Activated naive CD8-positive, alpha-beta T cell treated with anti-CD3 and anti-CD28 coated beads for 36 hours (primary cell): ENCODE results near the gene TBC1D22A. TPM values are rescaled to one million over a fixed set of nuclear protein-coding genes. Genes with fewer than 3 reads are reported as not detected.

ENCODE experiments used
- DNase-seq: peaks from one replicate; pipeline ENCODE4 v3.0.0; 2021
- H3K27ac Mint-ChIP-seq: one replicate; pipeline ENCODE4 v1.8.0; 2022; ENCODE audit warnings: mild to moderate bottlenecking, moderate library complexity, mixed read lengths
- H3K27me3 Mint-ChIP-seq: one replicate; pipeline ENCODE4 v1.8.0; 2022; ENCODE audit warnings: mild to moderate bottlenecking, mixed read lengths
- H3K36me3 Mint-ChIP-seq: one replicate; pipeline ENCODE4 v1.8.0; 2021; ENCODE audit warnings: mild to moderate bottlenecking, mixed read lengths
- H3K4me1 Mint-ChIP-seq: one replicate; pipeline ENCODE4 v1.8.0; 2021; ENCODE audit warnings: mixed read lengths
- H3K4me3 Mint-ChIP-seq: one replicate; pipeline ENCODE4 v1.8.0; 2022; ENCODE audit warnings: mild to moderate bottlenecking, moderate library complexity, mixed read lengths
- H3K9me3 Mint-ChIP-seq: one replicate; pipeline ENCODE4 v1.8.0; 2022; ENCODE audit warnings: mixed read lengths
- total RNA-seq, 2 experiments: library from RNA; stranded (reverse); gene quantifications; one replicate each; pipeline ENCODE4 v1.2.3, GENCODE V29; 2021

Gene TBC1D22A
- total RNA-seq, 2 experiments from 2014 or later, result 42.1 to 42.4 TPM

DNA sequence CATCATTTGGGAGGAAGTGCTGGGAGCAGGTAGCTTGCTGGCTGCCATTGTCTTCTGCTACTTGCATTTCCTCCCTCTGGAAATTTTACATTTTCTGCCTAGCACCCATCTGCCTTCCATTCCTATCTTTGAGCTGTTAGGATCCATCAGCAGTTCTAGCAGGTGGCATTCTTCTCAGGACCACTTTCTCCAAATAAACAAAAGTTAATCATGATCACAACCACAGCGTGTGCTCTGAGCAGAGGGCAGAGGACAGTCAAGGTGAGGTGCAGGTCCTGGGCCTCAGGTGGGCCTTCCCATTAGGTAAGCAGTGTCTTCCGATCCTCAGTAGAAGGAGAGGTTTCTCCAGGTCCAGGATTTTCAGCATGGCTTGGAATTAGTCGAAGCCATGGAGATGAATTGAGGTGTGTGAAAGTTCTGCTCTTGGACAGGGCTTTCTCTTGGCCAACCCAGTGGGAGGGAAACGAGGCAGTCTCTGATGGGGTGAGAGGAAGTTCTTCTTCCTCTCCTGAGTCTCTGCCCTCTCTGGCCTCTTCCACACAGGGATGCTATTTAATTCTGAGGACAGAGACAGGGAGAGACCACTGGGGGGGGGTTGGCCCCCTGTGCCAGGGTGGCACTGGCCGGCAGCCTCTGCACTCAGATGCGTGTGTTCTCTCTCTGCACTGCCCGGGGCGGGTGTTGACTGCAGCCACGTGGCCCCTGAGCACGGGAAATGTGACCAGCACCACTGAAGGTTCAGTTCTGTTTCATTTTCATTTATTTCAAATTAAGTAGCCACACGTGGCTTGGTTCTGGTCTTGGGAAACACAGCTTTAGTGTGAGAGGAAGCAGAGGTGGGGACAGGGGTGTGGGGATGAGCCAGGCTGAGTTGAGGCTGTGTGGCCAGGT lies 170.8 kb downstream of the TBC1D22A start:
- peak overlapping the region; percentile 5 for H3K27ac Mint-ChIP-seq
- peaks cover 4% of the 10 kb centered on the region for H3K36me3 Mint-ChIP-seq
- no peaks in the 10 kb centered on the region for H3K27me3 Mint-ChIP-seq
- H3K9me3 Mint-ChIP-seq, result no peaks in the 10 kb centered on the region
- no peak overlapping the region for H3K4me3 Mint-ChIP-seq
- no peak for DNase-seq
- peaks cover 25% of the 10 kb centered on the region for H3K4me1 Mint-ChIP-seq

DNA sequence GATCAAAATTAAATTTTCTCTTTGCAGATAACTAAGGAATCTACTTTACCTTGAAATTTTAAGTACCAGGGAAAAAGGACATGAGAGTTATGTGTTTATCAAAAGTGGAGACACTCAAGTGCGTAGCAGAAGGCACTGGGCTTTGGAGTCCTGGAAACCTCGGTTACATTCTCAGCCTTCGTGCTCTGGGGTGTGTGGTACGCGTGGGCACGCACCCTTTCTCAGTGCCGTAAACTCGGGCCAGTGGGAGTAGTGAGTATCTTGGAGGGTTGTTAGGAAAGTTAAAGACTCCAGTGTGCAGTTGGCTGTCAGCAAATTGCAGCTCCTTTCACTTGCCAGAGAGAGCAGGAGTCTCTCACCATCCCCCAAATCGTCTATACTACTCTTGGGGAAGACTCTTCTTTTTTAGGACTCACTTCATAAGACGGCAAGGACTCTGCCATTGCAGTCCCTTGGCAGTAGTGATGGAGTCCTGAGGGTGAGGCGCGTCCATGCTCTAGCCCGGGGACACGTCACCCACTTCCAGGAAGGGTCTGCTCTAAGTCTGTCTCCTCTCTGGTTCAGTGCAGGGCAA lies 171.8 kb downstream of the TBC1D22A start:
- H3K27ac Mint-ChIP-seq, result peak overlapping the region; percentile 58
- H3K36me3 Mint-ChIP-seq, result peaks cover 4% of the 10 kb centered on the region
- DNase-seq, result no peak
- H3K4me3 Mint-ChIP-seq, result no peak overlapping the region
- no peaks in the 10 kb centered on the region for H3K27me3 Mint-ChIP-seq
- H3K9me3 Mint-ChIP-seq, result no peaks in the 10 kb centered on the region
- H3K4me1 Mint-ChIP-seq, result peaks cover 25% of the 10 kb centered on the region

DNA sequence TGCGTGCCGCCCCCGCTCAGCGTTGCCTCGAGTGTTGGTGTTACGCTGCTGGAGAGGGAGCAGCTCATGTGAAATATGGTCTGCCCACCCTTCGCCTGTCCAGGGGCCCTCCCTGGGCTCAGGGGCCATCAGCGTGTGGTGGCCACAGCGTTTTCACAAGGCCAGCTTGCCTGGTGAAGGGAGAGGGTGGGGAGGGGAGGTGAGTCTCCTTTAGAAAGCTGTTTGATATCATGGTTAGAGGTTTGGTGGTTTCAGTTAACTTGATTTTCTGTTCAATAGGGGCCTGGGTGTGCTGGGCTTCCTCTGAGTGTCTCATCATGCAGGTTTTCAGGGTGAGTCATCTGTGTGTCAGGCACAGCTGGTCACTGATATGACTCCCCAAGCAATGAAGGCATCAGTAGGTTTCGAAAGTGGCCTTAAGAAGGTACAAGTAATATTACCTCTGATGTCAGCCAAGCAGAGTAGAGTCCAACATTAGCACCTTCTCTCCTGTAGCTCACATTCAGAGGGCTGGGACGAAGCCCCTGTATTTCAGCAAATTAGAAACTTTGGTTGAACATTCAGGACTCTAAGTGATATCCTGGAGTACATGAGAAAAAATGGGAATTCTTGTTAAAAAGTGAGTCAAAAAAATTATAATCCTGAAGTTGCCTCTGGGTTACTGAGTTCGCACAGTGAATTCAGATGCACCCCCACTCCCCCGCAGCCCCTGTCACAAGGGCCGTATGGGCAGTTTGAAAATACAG lies 172.5 kb downstream of the TBC1D22A start:
- Mint-ChIP-seq H3K27ac (peak overlapping the region; percentile 58), H3K9me3 (no peaks in the 10 kb centered on the region), H3K36me3 (peaks cover 9% of the 10 kb centered on the region), H3K4me1 (peaks cover 25% of the 10 kb centered on the region), H3K27me3 (no peaks in the 10 kb centered on the region), H3K4me3 (no peak overlapping the region)
- peak; percentile 26 for DNase-seq

DNA sequence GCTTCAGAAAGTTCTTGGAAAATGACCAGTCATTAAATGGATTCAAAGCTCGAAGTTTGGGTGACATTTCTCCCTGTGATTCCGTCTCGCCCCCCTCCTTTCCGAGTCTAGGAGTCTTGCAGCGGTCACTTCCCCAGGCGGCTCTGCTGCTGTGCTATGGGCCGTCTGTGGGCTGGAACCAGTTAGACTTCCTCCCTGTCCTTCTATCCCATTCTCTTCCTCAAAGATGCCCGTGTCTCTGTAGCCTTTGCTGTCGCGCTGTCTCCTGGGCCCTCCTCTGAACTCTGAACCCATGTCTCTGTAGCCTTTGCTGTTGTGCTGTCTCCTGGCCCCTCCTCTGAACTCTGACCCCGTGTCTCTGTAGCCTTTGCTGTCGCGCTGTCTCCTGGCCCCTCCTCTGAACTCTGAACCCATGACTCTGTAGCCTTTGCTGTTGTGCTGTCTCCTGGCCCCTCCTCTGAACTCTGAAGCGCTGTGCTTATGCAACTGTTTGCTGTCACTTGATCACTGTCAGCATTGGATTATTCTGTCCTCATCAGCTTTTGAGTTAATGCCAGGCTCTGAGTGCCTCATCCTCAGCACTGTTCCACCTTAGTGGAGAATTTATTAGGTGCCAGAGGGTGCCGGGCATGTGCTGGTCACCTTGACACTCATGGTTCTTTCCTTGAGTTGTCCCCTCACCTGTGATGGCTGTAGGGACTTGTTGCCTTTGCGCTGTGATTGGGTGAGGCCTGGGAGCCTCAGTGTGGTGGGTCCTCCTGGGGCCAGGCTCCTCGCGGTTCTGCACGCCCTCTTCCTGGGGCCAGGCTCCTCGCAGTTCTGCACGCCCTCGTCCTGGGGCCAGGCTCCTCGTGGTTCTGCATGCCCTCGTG lies 173.3 kb downstream of the TBC1D22A start:
- Mint-ChIP-seq H3K27me3 (no peaks in the 10 kb centered on the region), H3K4me3 (no peak overlapping the region), H3K4me1 (peaks cover 23% of the 10 kb centered on the region), H3K36me3 (peaks cover 9% of the 10 kb centered on the region), H3K27ac (no peak overlapping the region), H3K9me3 (no peaks in the 10 kb centered on the region)
- no peak for DNase-seq

- H3K4me3 Mint-ChIP-seq, result no peak overlapping the region
- no peak for DNase-seq
- H3K36me3 Mint-ChIP-seq, result peaks cover 9% of the 10 kb centered on the region
- H3K27me3 Mint-ChIP-seq, result no peaks in the 10 kb centered on the region
- H3K27ac Mint-ChIP-seq, result no peak overlapping the region
- H3K4me1 Mint-ChIP-seq, result peaks cover 23% of the 10 kb centered on the region
- H3K9me3 Mint-ChIP-seq, result no peaks in the 10 kb centered on the region
Measured at GRCh38 chr22:46936378-46936903, 174.0 kb downstream of the TBC1D22A start.

DNA sequence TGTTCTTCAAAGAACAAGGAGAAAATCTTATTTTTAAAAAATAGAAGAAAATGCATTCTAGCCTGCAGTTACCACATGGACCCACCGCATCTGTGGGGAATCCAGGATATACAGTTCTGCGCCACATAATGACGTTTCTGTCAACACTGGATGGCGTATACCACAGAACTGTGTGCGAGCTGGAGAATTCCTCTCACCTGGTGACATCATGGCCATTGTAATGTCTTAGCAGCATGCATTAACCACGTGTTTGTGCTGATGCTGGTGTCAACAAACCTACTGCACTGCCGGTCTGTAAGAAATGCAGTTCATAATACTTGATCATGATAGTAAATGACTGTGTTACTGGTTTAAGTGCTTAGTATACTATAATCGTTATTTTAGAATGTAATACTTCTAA lies 174.7 kb downstream of the TBC1D22A start:
- peaks cover 6% of the 10 kb centered on the region for H3K36me3 Mint-ChIP-seq
- H3K27me3 Mint-ChIP-seq, result no peaks in the 10 kb centered on the region
- H3K27ac Mint-ChIP-seq, result no peak overlapping the region
- H3K4me1 Mint-ChIP-seq, result peaks cover 23% of the 10 kb centered on the region
- no peak overlapping the region for H3K4me3 Mint-ChIP-seq
- no peak for DNase-seq
- H3K9me3 Mint-ChIP-seq, result no peaks in the 10 kb centered on the region

DNA sequence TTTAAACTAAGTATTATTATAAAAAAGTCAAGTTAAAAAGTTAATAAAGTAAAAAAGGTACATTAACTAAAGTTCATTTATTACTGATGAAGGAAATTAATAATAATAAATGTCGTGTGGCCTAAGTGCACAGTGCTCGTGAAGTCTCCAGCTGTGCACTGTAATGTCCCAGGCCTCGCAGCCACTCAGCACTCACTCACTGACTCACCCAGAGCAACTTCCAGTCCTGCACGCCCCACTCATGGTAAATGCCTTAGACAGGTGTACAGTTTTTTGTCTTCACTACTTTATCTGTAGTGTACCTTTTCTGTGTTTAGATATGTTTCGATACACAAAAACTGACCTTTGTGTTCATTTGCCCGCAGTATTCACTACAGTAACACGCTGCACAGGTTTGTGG lies 175.5 kb downstream of the TBC1D22A start:
- Mint-ChIP-seq H3K4me1 (peaks cover 23% of the 10 kb centered on the region), H3K36me3 (peaks cover 11% of the 10 kb centered on the region), H3K27me3 (no peaks in the 10 kb centered on the region), H3K9me3 (no peaks in the 10 kb centered on the region), H3K4me3 (no peak overlapping the region), H3K27ac (no peak overlapping the region)
- DNase-seq, result no peak

- Mint-ChIP-seq H3K4me3 (no peak overlapping the region), H3K4me1 (peaks cover 3% of the 10 kb centered on the region), H3K27ac (peak overlapping the region; percentile 5), H3K36me3 (peaks cover 17% of the 10 kb centered on the region), H3K9me3 (no peaks in the 10 kb centered on the region), H3K27me3 (no peaks in the 10 kb centered on the region)
- DNase-seq, result no peak
Measured at GRCh38 chr22:46941968-46942798, 179.7 kb downstream of the TBC1D22A start.

DNA sequence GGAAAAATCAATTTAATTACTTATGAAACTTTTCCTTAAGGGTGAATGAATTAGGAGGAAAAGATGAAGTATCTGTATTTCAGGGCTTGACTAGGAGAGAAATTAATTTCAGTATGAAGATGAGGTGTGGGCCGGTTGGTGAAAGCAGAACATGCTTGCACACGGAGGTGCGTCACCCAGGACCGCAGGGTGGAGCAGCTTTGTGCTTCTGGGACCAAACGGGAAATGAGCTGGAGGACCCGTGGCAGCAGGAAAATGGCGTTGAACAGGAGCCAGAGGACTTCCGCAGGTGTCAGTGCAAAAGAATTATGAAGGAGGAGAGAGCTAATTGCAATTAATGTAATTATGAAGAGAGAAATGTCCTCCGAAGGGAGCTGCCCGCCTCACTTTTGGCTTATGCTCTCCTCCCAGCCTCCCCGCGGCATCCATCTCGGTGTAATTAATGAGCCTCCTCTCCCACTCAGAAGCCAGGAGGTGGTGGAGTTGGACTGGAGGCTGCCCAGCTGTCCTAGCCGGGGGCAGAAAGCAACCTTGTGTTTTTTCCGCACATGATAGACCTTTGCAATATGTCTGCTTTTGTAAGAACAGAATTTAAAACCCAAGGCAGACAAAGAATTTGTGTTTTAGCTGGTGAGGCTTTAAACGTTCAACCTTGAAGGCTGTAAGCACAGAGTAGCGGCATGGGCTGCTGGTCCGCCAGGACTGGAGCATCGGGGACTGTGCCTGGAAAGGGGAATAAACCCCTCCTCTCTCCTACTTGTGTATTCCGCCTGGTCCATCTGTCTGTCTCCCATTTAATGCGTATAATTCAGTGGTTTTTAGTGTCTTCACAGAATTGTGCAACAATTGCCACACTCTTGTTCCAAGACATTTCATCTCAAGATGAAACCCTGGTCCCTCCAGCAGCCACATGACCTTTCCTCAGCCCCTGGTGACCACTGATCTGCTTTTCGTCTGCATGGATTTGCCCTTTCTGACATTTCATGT lies 180.6 kb downstream of the TBC1D22A start:
- Mint-ChIP-seq H3K4me3 (no peak overlapping the region), H3K27ac (peak overlapping the region; percentile 5), H3K4me1 (peaks cover 9% of the 10 kb centered on the region), H3K27me3 (no peaks in the 10 kb centered on the region), H3K36me3 (peaks cover 17% of the 10 kb centered on the region), H3K9me3 (no peaks in the 10 kb centered on the region)
- no peak for DNase-seq

- Mint-ChIP-seq H3K4me1 (peaks cover 14% of the 10 kb centered on the region), H3K4me3 (no peak overlapping the region), H3K27ac (no peak overlapping the region), H3K36me3 (peaks cover 24% of the 10 kb centered on the region), H3K27me3 (no peaks in the 10 kb centered on the region), H3K9me3 (no peaks in the 10 kb centered on the region)
- DNase-seq, result no peak
Measured at GRCh38 chr22:46945481-46945880, 183.0 kb downstream of the TBC1D22A start.

- H3K36me3 Mint-ChIP-seq, result peaks cover 24% of the 10 kb centered on the region
- H3K27ac Mint-ChIP-seq, result no peak overlapping the region
- H3K4me3 Mint-ChIP-seq, result no peak overlapping the region
Measured at GRCh38 chr22:46946383-46946962, 184.0 kb downstream of the TBC1D22A start.

GRCh38 chr22:46947516-46948257 lies 185.2 kb downstream of the TBC1D22A start:
- Mint-ChIP-seq H3K4me3 (no peak overlapping the region), H3K36me3 (peaks cover 21% of the 10 kb centered on the region), H3K4me1 (peaks cover 14% of the 10 kb centered on the region), H3K9me3 (no peaks in the 10 kb centered on the region), H3K27ac (peak overlapping the region; percentile 26), H3K27me3 (no peaks in the 10 kb centered on the region)
- DNase-seq, result no peak

More at GRCh38 chr22:46946383-46946962, 184.0 kb downstream of the TBC1D22A start:
- Mint-ChIP-seq H3K27me3 (no peaks in the 10 kb centered on the region), H3K4me1 (peaks cover 14% of the 10 kb centered on the region), H3K9me3 (no peaks in the 10 kb centered on the region)
- DNase-seq, result no peak
